Right forelimb (tissue), 1 donor: ENCODE measurements around the gene PHGDH.
A peak's percentile ranks its signal among the peaks of the same experiment; 100 is the strongest.
"Not testable (repeated sequence)": the region's sequence is repeated elsewhere in the genome, so short reads cannot be mapped to it uniquely, and the experiment has no call there.

Experiments used
- DNase-seq: peaks from one replicate; pipeline ENCODE4 v3.0.0-alpha.2; 2018

PHGDH gene

GRCh38 chr1:119711804-119712341, at the start of gene PHGDH:
TSS of gene PHGDH (plus strand) at chr1:119711934. CDS start at chr1:119712023, 89 bp downstream.
- DNase-seq, result peak; percentile 85

GRCh38 chr1:119662034-119662437, 49.7 kb upstream of the PHGDH start:
- DNase-seq, result no peak

- no peak for DNase-seq
Measured at GRCh38 chr1:119664067-119664466, 47.7 kb upstream of the PHGDH start.

GRCh38 chr1:119667173-119667572, 44.6 kb upstream of the PHGDH start:
- DNase-seq, result no peak

- DNase-seq, result no peak
Measured at GRCh38 chr1:119670898-119671297, 40.8 kb upstream of the PHGDH start.

GRCh38 chr1:119673171-119673940, 38.4 kb upstream of the PHGDH start:
- DNase-seq, result no peak

- DNase-seq, result no peak
Measured at GRCh38 chr1:119674111-119674526, 37.6 kb upstream of the PHGDH start.

- no peak for DNase-seq
Measured at GRCh38 chr1:119674835-119675289, 36.9 kb upstream of the PHGDH start.

- peak; percentile 85 for DNase-seq
Measured at GRCh38 chr1:119675349-119676345, 36.1 kb upstream of the PHGDH start.

- DNase-seq, result no peak
Measured at GRCh38 chr1:119676571-119677206, 35.0 kb upstream of the PHGDH start.

GRCh38 chr1:119679223-119679622, 32.5 kb upstream of the PHGDH start:
- DNase-seq, result no peak

GRCh38 chr1:119680193-119680592, 31.5 kb upstream of the PHGDH start:
- no peak for DNase-seq

- no peak for DNase-seq
Measured at GRCh38 chr1:119680723-119681122, 31.0 kb upstream of the PHGDH start.

- DNase-seq, result no peak
Measured at GRCh38 chr1:119681560-119681959, 30.2 kb upstream of the PHGDH start.

GRCh38 chr1:119682141-119682540, 29.6 kb upstream of the PHGDH start:
- no peak for DNase-seq

GRCh38 chr1:119683893-119684292, 27.8 kb upstream of the PHGDH start:
- DNase-seq, result no peak

GRCh38 chr1:119686661-119687060, 25.1 kb upstream of the PHGDH start:
- no peak for DNase-seq

- DNase-seq, result no peak
Measured at GRCh38 chr1:119687434-119688079, 24.2 kb upstream of the PHGDH start.

- no peak for DNase-seq
Measured at GRCh38 chr1:119688810-119689209, 22.9 kb upstream of the PHGDH start.

GRCh38 chr1:119689511-119689910, 22.2 kb upstream of the PHGDH start:
- DNase-seq, result no peak

- DNase-seq, result not testable (repeated sequence)
Measured at GRCh38 chr1:119696863-119697262, 14.9 kb upstream of the PHGDH start.

GRCh38 chr1:119697598-119697997, 14.1 kb upstream of the PHGDH start:
- no peak for DNase-seq
